Heart left ventricle (tissue), 13 donors: Measurements from ENCODE around the gene RFC5.
"Not testable (repeated sequence)": the region's sequence is repeated elsewhere in the genome, so short reads cannot be mapped to it uniquely, and the experiment has no call there.

ENCODE experiments used
- POLR2A ChIP-seq, 2 donors: fragments of 450-650 bp; IDR thresholded peaks; one replicate each; pipeline ENCODE4 v1.6.1; 2017; ENCODE audit warnings: antibody characterized with exemption in 2 of 2, mild to moderate bottlenecking in 2 of 2, moderate library complexity in 2 of 2
- TF ChIP-seq, protein P1 (sequence below), 12 donors: fragments of 200-600 bp; sonication (generic) in 4 of 12; IDR thresholded peaks; one replicate each; pipeline versions ENCODE4 v1.5.0 to v1.8.0; 2018 to 2022; ENCODE audit warnings: antibody characterized with exemption in 12 of 12, mild to moderate bottlenecking in 5 of 12
- donor health status: ischemic (EF 13 %, LVEDD 7.1; RV severe dilation, severe dysfunction).
- donor health status: DM: no; HTN: yes; CAD: no.
- donor health status: DM: no; HTN: no; CAD: no.
- donor health status: ischemic (EF 25% LVEDD 6.9; RV normal size, moderate dysfunction).
- donor health status: ischemic (EF 25% LVEDD 5.7; RV mildly dilated, moderate dysfunction).
- donor health status: ischemic (EF 35%, LVEDD 5.7; RV mildly dilated, moderate dysfunction).
- donor health status: nonischemic (EF 11% LVEDD 7.7; RV severe dilation, severe dysfunction).
- donor health status: DM: yes; HTN: yes; CAD: no.
- donor health status: PGD.
- donor health status: ischemic (EF 29% LVEDD 5.4; RV normal size, mild dysfunction).
- donor health status: nonischemic (EF 23%, LVEDD 6.1; RV moderate dilation, normal function).

DNA sequence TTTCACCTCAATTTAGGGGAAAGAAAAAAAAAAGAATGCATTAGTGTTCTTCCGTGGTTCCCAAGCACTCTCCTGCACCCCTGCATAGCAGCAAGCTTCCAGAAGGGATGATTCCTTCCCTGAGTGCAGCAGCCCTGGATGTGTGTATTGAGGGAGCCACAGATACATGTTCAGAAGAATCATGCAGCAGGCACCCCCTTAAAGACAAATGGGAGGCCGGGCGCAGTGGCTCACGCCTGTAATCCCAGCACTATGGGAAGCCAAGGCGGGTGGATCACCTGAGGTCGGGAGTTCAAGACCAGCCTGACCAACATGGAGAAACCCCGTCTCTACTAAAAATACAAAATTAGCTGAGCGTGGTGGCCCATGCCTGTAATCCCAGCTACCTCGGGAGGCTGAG is 65.0 kb downstream of the RFC5 start:
- TF ChIP-seq POLR2A (IDR thresholded peaks at IDR 0.05) = not testable (repeated sequence)
- TF ChIP-seq, protein P1, sequence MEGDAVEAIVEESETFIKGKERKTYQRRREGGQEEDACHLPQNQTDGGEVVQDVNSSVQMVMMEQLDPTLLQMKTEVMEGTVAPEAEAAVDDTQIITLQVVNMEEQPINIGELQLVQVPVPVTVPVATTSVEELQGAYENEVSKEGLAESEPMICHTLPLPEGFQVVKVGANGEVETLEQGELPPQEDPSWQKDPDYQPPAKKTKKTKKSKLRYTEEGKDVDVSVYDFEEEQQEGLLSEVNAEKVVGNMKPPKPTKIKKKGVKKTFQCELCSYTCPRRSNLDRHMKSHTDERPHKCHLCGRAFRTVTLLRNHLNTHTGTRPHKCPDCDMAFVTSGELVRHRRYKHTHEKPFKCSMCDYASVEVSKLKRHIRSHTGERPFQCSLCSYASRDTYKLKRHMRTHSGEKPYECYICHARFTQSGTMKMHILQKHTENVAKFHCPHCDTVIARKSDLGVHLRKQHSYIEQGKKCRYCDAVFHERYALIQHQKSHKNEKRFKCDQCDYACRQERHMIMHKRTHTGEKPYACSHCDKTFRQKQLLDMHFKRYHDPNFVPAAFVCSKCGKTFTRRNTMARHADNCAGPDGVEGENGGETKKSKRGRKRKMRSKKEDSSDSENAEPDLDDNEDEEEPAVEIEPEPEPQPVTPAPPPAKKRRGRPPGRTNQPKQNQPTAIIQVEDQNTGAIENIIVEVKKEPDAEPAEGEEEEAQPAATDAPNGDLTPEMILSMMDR (IDR thresholded peaks at IDR 0.05) = not testable (repeated sequence)
